Superior temporal gyrus (tissue), 1 donor: Measurements from ENCODE around the gene ADRA2B.
A peak's percentile ranks its signal among the peaks of the same experiment; 100 is the strongest.

Experiments
- DNase-seq: peaks from one replicate; pipeline ENCODE4 v3.0.0-alpha.2; 2016; ENCODE audit errors: extremely low spot score

The ADRA2B gene

GRCh38 chr2:96105152-96105915 lies 11.0 kb downstream of the ADRA2B start:
- no peak for DNase-seq

DNA sequence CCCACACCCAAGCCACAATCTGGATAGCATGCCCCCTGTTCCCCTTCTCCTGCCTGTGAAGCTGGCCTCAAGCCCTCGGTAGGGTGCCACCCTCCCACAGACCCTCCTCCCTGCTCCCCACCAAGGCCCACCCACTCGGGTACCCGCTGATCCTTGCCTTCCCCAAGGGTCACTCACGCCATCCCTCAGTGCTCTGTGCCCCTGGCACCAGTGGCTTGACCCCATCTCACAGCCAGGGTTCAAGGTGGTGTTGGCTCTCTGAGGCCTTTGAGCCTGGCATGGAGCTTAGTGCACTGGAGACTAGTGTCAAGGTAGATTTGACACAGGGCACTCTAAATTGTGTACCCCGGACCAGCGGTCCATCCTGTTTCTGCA lies 11.9 kb downstream of the ADRA2B start:
- no peak for DNase-seq

DNA sequence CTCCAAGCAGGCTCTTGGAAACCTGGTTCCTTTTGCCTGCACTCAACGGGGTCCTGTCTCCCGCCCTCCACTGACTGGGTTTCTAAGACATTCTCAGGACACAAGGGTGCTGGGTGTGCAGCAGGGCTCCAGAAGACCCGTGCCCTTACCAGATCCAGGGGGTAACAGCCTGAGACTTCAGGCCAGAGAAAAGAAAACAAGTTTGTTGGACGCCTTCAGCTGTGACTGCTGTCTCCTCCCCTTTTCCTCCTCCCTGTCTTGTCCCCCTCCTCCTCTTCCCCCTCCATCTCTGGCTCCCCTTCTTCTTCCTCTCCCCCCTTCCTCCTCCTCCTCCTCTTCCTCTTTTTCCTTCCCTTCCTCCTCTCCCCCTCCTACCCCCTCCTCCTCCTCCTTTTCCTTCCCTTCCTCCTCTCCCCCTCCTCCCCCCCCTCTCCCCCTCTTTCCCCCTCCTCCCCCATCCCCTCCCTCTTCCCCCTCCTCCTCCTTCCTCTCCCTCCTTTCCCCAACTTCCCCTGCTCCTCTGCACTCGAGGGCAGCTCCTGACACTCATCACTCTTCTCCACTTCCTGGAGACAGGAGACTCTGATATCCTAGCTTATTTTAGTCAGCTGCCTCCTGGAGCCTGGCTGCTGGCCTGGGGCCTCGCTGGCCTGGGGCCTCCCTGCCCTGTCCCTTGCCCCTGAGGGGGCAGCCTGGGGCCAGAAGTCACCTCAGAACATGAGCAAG lies 12.4 kb downstream of the ADRA2B start:
- no peak for DNase-seq

- no peak for DNase-seq
Observed at GRCh38 chr2:96103187-96103601, 13.2 kb downstream of the ADRA2B start.

GRCh38 chr2:96102596-96103186 lies 13.7 kb downstream of the ADRA2B start:
- DNase-seq = no peak

DNA sequence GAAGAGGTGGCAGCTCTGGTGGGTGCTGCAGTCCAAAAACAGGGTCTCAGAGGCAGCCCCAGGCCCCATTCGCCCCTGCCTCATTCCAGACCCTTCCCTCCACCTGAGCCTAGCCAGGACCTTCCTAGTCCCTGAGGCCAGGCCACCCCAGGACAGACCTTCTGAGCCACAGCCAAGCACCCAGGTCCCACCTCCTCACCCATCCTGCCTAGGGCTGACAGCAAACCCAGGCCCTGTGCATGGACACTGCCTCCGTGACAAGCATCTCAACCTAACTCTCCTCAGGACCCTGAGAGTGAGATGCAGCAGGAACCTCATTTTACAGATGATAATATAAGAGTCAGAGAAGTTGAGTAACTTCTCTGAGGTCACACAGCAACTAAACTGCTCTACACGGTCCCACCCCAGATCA lies 15.5 kb downstream of the ADRA2B start:
- DNase-seq = no peak

DNA sequence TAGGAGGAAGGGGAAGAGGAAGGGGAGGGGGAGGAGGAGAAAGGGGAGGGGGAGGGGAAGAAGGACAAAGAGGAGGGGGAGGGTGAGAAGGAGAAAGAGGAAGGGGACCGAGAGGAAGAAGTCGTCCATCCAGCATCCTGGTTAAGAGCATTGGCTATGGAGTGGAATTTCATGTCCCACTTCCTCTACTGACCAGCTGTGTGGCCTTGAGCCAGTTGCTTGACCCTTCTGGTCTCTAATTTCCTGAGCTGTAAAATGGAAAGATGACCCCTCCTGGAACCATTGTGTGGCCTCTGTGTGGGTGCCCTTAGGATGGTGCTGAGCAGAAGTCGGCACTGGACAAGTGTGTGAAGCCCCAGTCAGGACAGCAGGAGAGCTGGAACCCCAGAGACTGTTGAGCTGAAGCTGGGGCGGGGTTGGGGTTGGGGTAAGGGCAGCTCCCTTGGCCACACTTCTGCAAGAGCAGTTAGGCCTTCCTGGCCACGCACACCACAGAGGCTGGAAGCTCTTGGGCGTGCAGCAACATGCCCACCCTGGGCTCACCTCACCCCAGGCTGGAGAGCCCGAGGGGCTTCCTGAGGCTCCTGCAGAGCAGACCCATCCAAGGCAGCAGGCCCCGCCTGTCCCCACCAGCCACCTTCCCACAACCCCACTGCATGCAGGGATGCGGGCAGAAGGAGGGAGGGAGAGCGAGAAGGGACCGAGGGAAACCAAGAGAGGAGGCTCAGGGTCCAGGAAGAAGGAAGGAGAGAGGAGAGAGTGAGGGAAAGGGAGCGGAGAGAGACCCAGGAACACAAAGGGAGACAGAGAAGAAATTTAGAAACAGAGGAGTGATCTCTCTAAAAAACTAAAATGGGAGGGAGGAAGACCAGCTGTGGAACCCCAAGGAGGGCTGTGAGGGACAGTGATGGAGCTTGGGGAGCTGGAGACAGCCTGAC lies 16.2 kb downstream of the ADRA2B start:
- DNase-seq = no peak

- DNase-seq = no peak
Observed at GRCh38 chr2:96098900-96099590, 17.3 kb downstream of the ADRA2B start.

- DNase-seq = no peak
Observed at GRCh38 chr2:96097951-96098823, 18.2 kb downstream of the ADRA2B start.

DNA sequence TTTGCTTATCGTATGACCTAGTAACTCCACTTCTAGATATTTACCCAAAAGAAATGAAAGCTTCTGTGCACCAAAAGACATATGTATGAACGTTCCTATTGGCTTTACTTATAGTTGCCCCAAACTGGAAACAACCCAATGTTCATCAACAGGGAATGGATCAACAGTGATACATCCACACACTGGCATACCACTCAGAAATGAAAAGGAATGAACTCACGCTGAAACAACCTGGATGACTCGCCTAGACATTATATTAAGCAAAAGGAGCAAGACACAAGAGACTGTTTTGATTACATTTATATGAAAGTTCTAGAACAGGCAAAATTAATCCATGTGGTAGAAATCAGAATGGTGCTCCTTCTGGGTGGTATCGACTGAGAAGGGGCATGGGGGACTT lies 18.9 kb downstream of the ADRA2B start:
- DNase-seq = no peak

GRCh38 chr2:96095116-96095636 lies 21.2 kb downstream of the ADRA2B start:
- DNase-seq = no peak

DNA sequence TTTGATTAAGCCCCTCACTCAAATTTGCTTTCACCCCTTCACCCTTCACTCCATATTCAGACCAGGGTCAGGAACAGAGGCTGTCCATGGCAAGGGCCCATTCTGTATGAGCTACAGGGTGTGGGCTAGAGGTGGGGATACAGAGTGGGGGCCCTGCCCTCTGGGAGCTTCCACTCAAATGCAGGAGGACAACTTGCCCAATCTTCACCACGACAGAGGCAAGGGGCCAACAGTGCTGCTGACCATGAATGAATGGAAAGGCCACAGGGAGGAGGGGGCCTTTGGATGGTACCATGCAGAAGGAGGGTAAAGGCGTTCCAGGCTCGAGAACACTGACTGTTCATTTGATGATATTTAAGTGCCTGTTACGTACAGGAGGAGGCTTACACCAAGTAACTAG lies 22.8 kb downstream of the ADRA2B start:
- DNase-seq = no peak

GRCh38 chr2:96092951-96093350 lies 23.4 kb downstream of the ADRA2B start:
- no peak for DNase-seq

- DNase-seq = no peak
Observed at GRCh38 chr2:96092573-96092877, 23.8 kb downstream of the ADRA2B start.

GRCh38 chr2:96091711-96092572 lies 24.4 kb downstream of the ADRA2B start:
- DNase-seq = no peak

- no peak for DNase-seq
Observed at GRCh38 chr2:96091141-96091710, 25.1 kb downstream of the ADRA2B start.

GRCh38 chr2:96090196-96090926 lies 26.0 kb downstream of the ADRA2B start:
- peak; percentile 59 for DNase-seq
